Right forelimb (tissue), 1 donor: Measurements from ENCODE around the gene RAB36.

Experiments used
- DNase-seq: peaks from one replicate; pipeline ENCODE4 v3.0.0-alpha.2; 2018

RAB36 gene

GRCh38 chr22:23161029-23161428 lies 15.8 kb downstream of the RAB36 start:
- DNase-seq = no peak

- DNase-seq = no peak
Observed at GRCh38 chr22:23161574-23161973, 16.3 kb downstream of the RAB36 start.

GRCh38 chr22:23163665-23164064 lies 18.4 kb downstream of the RAB36 start:
- no peak for DNase-seq

GRCh38 chr22:23164091-23164490 lies 18.8 kb downstream of the RAB36 start:
- DNase-seq = no peak

- no peak for DNase-seq
Observed at GRCh38 chr22:23166042-23166831, 21.0 kb downstream of the RAB36 start.

GRCh38 chr22:23166841-23167616 lies 21.8 kb downstream of the RAB36 start:
- DNase-seq = no peak

GRCh38 chr22:23168391-23169042 lies 23.2 kb downstream of the RAB36 start:
- no peak for DNase-seq

- no peak for DNase-seq
Observed at GRCh38 chr22:23169043-23169406, 23.7 kb downstream of the RAB36 start.

GRCh38 chr22:23175817-23176644 lies 30.8 kb downstream of the RAB36 start:
- no peak for DNase-seq

- DNase-seq = no peak
Observed at GRCh38 chr22:23176645-23177027, 31.4 kb downstream of the RAB36 start.

- DNase-seq = no peak
Observed at GRCh38 chr22:23177197-23177596, 31.9 kb downstream of the RAB36 start.

GRCh38 chr22:23178512-23179254 lies 33.4 kb downstream of the RAB36 start:
- peak; percentile 83 for DNase-seq

- peak; percentile 61 for DNase-seq
Observed at GRCh38 chr22:23179381-23180299, 34.4 kb downstream of the RAB36 start.

GRCh38 chr22:23180301-23180892 lies 35.1 kb downstream of the RAB36 start, which contains the start of gene BCR:
BCR (plus strand) TSS chr22:23180509; CDS start chr22:23180961, 452 bp downstream.
- DNase-seq = peak; percentile 72

GRCh38 chr22:23180893-23181720 lies 35.8 kb downstream of the RAB36 start:
- DNase-seq = no peak

GRCh38 chr22:23181721-23182308 lies 36.5 kb downstream of the RAB36 start:
- no peak for DNase-seq

GRCh38 chr22:23182309-23183060 lies 37.2 kb downstream of the RAB36 start:
- no peak for DNase-seq

GRCh38 chr22:23183061-23183698 lies 37.9 kb downstream of the RAB36 start:
- peak; percentile 66 for DNase-seq
